GM21737 (cell line): ENCODE measurements around the gene PLXNA4.

Experiments
- ATAC-seq: cut with Tn5 transposase; IDR thresholded peaks from one replicate; pipeline ENCODE4 v1.9.1; 2021; ENCODE audit warnings: mild to moderate bottlenecking, moderate library complexity; ENCODE audit not compliant: unreplicated experiment

The PLXNA4 gene

DNA sequence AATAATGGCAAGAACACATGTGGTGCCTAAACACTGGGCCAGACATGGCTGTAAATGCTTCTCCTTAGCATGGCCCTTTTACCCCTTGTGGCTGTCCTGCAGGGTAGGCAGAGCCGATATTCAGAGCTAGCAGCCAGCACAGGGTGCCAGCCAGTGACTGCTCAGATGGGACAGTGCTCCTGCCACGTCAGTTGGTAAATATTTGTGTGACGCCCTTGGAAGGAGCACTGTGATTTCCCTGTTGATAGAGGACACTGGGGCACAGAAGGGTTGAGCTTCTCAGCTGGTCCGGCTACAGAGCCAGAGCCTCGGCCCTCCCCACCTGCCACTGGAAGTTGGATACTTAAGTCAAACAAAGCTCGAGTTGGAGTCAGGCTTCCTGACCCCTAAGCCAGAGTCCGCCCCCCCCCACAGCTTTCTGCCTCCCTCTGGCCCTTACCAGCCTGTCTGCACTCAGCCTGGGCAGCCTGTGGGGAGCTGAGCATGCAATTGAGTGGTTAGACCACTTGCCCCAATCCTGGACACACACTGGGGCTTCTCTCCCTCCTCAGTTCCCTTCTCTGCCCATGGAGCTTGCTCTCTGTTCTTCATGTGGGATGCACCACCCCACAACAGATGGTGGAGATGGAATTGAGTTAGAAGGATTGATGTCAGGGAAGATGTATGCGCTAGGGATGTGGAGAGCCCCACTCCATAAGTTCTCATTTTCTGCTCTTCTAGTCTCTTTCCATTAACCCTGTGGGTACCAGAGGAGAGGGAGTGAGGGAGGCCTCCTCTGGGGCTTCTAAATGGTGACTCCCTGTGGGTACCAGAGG lies 350.8 kb downstream of the PLXNA4 start:
- ATAC-seq = no peak

DNA sequence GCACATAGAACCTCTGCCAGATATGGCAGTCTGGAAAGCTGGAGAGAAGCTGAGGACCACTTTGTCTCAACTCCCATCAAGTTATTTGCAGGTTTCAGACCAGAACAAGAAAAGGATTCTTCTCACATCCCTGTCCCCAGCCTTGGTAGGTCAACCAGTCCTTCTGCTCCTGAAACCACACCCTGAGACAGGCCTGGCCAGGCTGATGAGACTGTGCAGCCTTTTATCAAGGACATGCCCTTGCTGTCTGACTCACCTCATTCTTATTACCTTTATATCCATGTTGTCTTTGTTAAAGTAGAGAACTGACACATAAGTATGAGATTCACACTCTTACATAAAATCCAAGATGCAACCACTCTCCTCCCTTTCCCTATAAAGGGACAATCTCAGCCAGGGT lies 354.9 kb downstream of the PLXNA4 start:
- no peak for ATAC-seq

DNA sequence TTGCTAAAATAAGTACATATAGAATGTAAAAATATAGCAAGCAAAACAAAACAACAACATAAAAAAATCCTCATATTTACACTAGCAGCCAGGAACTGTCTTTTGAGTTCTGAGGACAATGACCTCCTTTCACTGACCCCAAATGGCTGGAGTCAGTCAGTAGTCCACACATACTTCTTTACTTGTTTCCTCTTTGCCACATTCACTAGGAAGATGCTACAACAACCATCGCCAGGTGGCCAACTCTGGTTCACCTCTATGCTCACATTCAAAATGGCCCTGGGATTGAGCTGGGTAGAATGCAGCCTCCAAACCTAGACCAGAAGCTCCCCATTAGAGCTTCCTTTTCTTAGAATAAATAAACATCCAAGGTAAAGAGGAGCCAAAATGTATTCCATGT lies 356.2 kb downstream of the PLXNA4 start:
- no peak for ATAC-seq

DNA sequence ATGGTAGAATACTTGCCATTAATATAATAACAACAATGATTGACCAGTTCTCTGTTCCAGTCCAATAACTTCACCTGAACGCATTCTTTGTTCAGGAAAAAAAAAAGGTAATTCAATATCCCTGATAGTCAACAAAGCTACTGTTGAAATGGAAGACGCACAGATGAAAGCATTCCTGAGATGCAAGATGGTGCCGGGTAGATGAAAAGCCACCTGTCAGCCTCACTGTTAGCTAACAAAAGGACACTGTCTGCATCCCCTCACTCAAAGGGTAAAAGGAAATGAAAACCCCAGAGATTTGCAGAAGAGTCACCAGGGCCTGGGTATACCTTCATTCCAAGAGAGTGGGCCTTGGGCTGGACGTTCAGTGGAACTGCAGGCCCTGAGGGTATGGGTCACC lies 357.4 kb downstream of the PLXNA4 start:
- no peak for ATAC-seq

DNA sequence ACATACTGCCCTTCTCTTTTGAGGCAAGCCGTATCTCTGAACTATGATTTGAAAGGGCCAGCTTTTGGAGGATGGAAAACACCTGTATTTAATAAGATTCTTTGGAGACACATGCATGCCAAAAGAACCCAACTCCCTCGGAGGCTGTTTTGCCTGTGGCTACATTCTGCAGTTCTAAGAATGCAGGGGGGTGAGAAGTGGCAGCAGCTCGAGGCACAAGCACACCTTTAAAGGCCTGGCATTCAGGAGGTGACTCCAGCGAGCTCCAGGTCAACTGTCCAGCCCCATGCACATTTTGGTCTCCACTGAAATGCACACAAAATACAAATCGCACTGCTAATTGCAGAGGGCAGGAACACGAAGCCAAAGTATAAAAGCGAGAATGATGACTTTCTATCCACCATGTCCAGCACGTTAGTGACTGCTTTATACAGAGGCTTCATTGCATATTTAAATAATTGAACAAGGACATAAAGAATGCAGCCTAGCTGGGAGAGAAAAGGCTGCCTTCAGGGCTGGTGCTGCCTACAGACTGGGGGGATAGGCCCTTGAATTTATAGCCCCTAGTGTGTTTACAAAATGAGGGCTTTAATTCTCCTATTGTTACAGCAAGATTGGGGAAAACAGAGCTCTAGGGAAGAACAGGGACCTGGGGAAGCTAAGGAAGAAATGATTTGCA lies 359.3 kb downstream of the PLXNA4 start:
- ATAC-seq = no peak

DNA sequence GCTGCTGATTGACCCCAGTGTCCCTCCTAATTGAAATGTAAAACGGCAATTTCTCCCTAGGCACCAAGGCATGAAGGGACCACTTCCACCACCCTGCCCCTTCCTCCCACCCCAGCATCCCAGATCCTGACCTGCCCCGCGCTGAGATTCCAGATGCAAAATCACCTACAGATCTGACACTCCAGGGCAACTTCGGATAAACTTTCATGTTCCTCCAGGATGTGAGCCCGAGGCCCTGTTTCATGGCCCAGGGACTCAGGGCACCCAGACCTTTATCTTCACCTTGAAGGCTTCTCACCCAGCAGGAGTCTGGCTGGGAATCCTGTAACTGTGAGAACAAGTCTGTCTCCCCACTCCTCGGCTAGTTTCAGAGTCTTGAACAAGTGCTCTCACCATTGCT lies 361.8 kb downstream of the PLXNA4 start:
- ATAC-seq = no peak

DNA sequence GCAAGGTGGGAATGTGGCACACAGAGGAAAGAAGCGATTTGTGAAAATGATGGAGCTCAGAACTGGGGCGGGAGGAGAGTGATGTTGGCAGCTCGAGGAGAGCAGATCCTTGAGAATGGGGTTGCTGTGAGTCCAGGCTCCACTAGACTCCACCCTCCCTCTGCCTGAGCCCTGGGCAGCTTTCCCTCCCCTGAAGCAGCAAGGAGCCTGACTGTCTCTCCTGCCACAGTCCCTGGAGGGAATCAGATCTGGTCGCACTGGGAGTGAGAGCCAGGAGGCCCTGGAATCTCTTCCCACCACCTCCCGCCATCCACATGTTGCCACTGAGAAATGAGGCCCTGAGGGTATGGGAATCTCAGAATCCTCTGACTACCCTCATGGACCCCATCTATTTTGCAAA lies 362.7 kb downstream of the PLXNA4 start:
- ATAC-seq = no peak

DNA sequence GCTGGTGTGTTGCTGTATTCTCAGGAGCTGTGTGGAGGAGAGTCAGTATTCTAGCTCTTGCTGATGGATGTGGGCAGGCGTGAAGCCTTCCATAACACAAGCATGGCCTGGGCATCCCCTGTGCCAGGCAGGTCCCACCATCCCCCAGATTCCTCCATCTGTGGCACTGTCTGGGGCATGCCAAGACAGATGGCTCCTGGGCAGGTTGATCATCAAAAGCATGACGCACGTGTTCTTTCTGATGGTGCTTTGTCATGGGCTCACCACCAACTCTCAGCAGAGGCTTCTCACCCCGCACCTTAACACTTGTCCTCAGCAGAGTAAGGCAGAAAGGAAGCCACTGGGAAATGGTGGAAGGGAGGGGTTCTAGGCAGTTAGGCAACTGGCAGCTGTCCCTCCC lies 364.3 kb downstream of the PLXNA4 start:
- ATAC-seq = no peak

DNA sequence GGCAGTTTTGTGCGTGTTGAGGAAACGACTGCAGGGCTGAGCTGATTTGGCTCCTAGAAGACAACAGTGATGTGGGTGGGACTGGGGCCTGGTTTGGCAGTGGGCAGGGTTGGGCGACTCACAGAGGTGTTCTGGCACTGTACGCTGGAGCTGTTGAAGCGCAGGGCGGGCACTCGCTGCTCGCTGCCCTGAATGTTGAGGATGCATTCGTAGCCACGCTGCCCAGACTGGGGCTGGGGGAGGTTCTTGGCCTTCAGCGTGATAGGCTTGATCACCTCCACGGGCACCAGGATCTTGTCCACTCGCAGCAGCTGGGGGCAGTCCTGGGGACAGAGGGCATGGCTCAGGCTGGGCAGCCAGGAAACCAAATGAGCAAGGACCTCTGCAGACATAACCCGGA lies 365.4 kb downstream of the PLXNA4 start:
- no peak for ATAC-seq

DNA sequence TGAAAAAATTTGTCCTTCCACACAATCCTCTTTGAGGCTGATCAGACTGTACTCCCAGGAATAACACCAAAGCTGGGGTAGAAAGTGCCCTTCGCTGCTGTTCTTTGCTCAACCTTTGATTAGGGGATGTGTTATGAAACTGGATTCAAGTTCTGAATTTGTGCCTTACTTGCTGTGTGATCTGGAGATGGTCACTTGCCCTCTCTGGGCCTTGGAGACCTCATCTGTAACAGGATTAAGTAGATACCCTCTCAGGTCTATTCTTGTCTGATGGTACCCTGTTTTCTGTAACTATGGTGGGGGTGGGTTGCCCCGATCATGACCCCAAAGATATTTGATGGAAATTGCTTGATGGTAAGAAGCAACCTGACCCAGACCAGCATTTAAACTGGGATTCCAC lies 368.5 kb downstream of the PLXNA4 start:
- no peak for ATAC-seq

DNA sequence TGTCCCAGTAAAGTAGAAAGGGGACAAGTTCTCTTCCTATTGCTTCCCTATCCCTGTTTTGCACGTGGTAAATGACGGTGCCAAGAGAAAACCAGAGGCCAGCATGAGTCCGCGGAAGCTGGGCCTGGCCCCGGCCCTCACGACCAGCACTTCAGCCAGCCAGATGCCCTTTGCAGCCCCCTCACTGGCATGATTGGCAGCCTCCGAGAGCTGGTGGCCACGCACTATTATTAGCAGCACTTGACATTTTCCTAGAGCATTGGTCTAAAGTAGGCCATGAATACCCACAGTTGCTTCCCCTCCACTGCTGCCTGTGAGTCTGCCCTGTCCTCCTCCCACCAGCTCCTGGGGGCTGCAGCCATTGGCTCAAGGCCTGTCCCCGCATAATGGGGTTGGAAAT lies 369.1 kb downstream of the PLXNA4 start:
- ATAC-seq = no peak

DNA sequence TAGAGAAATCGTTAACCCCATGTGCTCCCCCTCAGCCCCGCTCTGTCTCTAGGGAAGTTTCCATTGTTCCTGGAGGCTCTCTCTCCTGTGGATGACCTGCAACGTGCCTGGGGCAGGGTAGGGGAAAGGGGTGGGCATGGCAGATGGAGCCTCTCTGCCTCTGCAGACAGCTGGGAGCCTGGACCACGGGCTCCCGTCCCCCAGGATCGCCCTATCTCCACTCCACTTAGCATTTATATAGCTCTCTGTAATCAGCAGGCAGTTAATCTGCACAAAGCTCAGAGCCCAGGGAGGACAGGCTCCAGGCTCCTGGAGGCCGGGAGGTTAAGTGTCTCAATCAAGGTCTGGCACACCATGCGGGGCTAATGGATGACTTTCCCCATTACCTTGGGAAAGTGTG lies 369.7 kb downstream of the PLXNA4 start:
- ATAC-seq = no peak

DNA sequence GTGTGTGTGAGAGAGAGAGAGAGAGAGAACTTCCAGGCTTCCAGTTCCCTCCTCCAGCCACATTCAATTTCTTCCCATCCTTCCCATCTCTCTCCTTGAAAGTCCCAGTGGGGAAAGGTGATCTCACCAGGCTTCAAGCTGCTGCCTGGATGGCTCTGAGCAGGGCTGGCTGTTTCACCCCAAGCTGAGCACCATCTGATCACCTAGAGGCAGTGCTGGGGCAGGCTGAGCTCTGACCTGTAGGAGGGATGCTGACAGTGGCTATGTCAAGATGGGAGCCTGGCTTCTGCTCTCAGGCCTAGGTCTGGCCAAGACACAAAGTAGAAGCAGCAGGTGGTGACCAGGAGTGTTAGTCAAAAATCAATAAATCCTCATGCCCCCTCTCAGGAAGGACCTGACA lies 370.8 kb downstream of the PLXNA4 start:
- ATAC-seq = no peak

DNA sequence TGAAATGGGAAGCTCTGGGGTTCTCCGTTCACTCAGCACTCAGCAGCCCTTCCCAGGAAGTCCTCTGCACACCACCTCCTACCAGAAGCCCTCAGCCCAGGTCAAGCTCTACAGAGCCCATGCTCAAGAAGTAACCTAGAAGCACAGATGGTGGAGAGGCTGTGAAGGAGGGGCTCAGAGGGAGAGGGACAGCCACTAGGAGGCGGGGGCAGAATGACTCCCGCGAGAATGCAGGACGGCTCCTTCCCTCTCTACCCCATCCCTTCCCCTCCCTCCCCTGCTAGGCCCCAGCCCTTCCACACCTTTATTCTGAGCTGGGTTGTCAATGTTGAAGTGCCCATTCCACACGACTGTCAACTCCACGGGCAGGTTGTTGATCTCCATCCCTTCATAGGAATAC lies 373.2 kb downstream of the PLXNA4 start:
- ATAC-seq = no peak

DNA sequence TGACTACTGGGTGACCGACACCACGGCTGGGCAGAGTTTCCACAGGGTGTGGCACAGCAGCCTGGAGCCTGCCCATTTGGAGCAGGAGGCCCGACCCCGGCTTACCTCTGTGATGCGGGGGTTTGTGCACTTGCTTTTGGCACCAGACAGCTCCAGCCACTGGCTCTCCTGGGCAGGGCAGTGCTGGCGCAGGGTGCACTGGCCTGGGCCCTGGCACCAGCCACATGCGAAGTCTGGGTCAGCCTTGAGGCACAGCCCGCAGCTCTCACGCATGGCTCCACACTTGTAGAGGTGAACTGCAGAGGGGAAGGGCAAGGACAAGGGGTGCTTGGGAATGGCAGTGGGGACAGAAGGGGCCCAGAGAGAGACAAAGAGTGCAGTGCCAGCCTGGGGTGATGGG lies 373.7 kb downstream of the PLXNA4 start:
- ATAC-seq = no peak

DNA sequence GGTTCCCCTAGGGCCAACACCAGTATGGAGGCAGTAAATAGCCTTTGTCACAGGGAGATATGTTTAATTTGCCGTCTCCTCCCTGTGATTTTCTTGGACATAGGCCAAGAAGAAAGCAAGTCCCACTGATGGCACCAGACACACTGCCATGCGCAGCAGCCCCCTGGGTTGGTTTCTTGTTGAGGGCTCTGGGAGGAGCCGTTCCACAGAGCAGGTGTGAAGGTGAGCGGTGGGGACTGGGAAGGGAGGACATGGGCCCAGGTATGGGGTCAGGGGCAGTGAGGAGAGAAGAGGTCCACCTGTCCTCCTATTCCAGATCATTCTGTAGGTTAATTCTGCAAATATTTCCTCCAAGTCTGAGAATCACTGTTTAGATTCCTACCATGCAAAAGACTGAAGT lies 376.1 kb downstream of the PLXNA4 start:
- ATAC-seq = no peak

DNA sequence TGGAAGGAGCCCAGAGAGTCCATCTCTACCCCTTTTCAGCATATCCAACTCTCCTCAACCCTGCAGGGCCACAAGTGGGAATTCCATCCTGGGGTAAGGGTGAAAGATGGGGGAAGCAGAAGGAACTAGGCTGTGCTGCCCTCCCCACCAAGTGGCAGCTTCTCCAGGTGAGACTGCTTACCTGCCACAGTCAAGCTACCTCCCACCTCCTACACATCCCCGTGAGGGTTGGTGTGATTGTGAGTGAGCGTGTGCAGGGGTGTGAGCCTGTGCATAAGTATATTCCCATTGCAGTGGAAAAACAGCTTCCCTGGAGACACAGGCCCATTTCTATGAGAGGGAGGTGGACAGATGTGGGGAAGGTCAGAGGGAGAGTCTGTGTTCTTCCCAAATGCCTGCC lies 376.6 kb downstream of the PLXNA4 start:
- no peak for ATAC-seq

DNA sequence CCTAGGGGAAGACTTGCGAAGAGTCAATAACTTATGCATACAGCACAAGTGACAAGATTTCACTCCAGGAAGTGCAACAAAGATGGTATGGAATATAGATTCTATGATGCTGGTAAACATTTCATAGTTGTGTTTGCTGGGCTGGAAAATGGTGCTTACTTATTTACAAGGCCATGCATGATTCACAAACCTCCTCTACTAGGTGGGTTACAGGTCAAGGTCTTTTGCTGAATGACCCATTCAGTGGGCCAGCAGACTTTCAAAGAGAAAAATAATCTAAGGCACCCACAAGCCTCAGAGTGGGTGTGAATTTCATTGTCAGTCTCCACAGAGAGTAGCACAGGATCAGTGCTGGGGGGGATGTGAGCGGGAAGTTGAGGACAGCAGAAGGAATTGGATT lies 378.5 kb downstream of the PLXNA4 start:
- no peak for ATAC-seq

DNA sequence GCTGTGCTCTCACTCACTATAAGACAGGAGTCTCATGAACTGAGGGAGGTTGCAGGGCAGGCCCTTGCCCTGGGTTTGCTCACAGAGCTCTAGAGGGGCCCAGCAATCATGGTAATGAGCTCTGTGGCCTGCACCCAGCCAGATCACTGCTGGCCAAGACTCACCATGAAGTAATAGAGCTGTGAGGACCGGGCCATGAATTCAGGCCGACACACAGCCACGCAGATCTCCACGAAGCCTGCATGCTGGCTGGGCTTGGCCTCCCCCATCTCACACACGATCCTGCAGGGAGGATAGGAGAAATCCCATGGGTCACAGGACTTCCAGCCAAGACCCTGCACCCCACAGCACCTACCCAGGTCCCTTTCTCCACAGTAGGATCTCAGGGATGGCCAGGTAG lies 382.4 kb downstream of the PLXNA4 start:
- ATAC-seq = no peak

DNA sequence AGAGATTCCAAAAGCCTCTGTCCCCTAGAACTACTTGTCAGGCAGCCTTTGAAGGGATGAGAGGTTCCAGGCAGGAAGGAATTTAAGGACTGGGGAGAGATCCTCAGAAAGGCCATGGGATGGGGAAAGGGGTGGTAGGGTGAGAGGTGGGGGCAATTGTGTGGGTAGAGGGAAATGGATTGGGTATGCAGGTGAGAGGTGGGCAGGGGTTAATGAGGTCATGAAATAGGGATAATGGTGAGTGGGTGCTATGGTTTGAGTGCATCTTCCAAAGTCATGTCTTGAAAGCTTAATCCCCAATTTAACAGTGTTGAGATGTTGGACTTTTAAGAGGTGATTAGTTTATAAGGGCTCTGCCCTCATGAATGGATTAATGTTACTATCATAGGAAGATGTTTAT lies 383.5 kb downstream of the PLXNA4 start:
- no peak for ATAC-seq

DNA sequence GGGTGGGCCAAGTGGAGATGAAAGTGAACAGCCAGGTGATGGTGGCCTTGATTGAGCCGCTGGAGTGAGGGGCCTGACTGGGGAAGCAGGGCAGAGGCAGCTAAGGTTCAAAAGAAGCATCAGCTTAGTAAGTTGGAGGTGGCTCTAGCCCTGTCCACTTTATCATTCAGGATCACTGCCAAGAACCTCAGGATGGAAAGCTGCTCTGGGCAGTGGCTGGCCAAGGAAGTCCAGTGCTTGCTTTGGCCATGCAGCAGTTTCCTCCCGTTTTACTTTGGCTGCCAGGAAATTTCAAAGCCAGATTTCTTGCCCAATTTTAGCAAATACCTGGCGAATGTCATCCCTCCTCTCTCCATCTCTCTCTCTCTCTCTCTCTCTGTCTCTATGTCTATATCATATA lies 384.9 kb downstream of the PLXNA4 start:
- no peak for ATAC-seq

DNA sequence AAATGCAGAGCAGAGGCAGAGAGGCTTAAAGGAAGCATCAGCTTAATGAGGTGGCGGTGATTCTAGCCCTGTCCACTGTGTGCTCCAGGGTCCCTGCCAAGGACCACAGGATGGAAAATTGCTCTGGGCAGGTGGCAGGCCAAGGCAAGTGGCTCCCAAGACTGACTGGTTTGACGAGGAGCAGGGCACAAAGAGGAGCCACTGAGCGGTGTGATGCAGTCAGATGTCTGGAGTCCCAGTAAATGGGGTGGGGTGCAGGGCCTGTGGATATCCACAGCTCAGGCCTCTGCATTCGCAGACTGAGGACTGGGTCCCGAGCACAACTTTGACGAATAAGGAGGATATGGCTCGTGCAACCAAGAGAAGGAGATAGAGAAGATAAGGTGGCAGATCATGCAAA lies 385.6 kb downstream of the PLXNA4 start:
- ATAC-seq = no peak

DNA sequence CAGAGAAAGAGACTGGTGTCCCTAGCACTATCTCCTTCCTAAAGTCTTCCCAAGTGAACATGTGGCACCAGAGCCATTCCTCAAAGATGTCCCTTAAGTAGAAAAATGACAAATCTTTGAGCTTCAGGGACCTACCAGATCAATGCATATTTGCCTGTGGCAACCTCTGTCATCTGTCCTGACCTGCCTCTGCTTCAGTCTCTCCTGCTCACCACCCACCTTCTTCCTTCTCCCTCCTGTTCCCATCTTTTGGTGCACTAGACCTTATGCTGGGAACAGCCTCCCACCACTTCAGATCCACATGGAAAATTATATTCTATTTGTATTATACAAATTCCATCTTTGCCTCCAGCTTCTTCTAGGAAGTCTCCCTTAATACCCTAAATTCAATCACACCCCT lies 386.4 kb downstream of the PLXNA4 start:
- no peak for ATAC-seq
